Activated naive CD8-positive, alpha-beta T cell treated with anti-CD3 and anti-CD28 coated beads for 36 hours (primary cell): ENCODE results near the gene CMTM3. TPM values are rescaled to one million over a fixed set of nuclear protein-coding genes. Genes with fewer than 3 reads are reported as not detected.
"Not testable (repeated sequence)": the region's sequence is repeated elsewhere in the genome, so short reads cannot be mapped to it uniquely, and the experiment has no call there.

ENCODE experiments used
- DNase-seq: peaks from one replicate; pipeline ENCODE4 v3.0.0; 2021
- H3K27ac Mint-ChIP-seq: one replicate; pipeline ENCODE4 v1.8.0; 2022; ENCODE audit warnings: mild to moderate bottlenecking, moderate library complexity, mixed read lengths
- H3K27me3 Mint-ChIP-seq: one replicate; pipeline ENCODE4 v1.8.0; 2022; ENCODE audit warnings: mild to moderate bottlenecking, mixed read lengths
- H3K36me3 Mint-ChIP-seq: one replicate; pipeline ENCODE4 v1.8.0; 2021; ENCODE audit warnings: mild to moderate bottlenecking, mixed read lengths
- H3K4me1 Mint-ChIP-seq: one replicate; pipeline ENCODE4 v1.8.0; 2021; ENCODE audit warnings: mixed read lengths
- H3K4me3 Mint-ChIP-seq: one replicate; pipeline ENCODE4 v1.8.0; 2022; ENCODE audit warnings: mild to moderate bottlenecking, moderate library complexity, mixed read lengths
- H3K9me3 Mint-ChIP-seq: one replicate; pipeline ENCODE4 v1.8.0; 2022; ENCODE audit warnings: mixed read lengths
- total RNA-seq, 2 experiments: library from RNA; stranded (reverse); gene quantifications; one replicate each; pipeline ENCODE4 v1.2.3, GENCODE V29; 2021

The CMTM3 gene, protein sequence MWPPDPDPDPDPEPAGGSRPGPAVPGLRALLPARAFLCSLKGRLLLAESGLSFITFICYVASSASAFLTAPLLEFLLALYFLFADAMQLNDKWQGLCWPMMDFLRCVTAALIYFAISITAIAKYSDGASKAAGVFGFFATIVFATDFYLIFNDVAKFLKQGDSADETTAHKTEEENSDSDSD
- total RNA-seq: 10 to 100 TPM; 55.1 to 60.5 TPM

DNA sequence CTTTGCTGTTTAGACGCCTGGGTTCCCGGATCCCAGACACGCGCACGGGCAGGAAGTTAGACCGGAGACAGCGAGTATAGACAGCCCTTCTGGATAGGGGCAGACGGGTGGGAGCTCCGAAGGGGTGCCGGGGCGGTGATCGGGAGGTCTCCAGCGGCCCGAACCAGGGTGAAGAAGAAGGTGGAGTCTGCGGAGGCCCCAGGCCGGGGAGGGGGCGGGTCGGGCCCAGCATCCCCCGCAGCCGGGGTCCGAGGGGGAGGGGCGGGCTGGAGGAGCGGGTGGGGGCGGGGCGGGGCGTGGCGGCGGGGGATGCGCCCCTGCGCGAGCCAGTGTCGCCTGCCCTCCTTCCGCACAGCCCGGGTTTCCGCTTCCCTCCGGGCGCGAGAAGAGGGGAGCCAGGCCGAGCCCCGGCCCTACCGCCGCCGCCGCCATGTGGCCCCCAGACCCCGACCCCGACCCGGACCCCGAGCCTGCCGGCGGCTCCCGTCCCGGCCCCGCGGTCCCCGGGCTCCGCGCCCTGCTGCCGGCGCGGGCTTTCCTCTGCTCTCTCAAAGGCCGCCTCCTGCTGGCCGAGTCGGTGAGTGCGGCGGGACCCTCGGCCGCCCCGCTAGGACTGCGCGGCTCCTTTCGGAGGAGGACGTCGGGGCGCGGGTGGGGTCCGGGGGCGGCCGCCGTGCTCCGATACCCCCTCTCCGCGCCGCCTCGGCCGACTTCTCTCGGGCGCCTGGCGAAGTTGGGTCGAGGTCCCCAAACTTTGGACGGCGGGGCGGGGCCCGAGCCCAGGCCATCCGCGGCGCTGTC lies at the start of gene CMTM3:
CMTM3 (plus strand) TSS at position 329 of the 801 bp plus-strand sequence; CDS start at position 431, 102 bp downstream.
- H3K9me3 Mint-ChIP-seq: peaks cover 6% of the 10 kb centered on the region
- peak; percentile 82 for DNase-seq
- H3K36me3 Mint-ChIP-seq: peaks cover 7% of the 10 kb centered on the region
- no peaks in the 10 kb centered on the region for H3K27me3 Mint-ChIP-seq
- peak within 1 kb of the TSS; percentile 86 for H3K4me3 Mint-ChIP-seq
- H3K27ac Mint-ChIP-seq: peak within 1 kb of the TSS; percentile 88
- H3K4me1 Mint-ChIP-seq: peaks cover 39% of the 10 kb centered on the region

DNA sequence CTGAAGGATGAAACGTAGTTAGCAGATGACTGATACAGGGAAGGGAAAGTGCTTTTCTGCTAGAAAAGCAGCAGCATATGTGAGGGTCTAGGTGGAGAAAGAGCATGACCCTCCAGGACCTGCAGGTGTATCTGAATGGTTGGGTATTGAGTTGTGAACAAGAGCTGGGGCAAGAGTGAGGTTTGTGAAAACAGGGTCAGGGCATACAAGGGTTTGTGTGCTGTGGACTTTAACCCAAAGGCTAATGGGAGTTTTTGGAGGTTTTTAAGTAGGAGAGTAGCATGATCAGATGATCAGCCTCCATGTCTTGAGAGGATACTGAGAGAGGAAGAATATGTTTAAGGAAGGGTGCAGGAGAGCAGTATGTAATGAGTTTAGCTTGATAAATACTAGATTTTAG lies 44.4 kb upstream of the CMTM3 start:
- Mint-ChIP-seq H3K4me1 (peaks cover 58% of the 10 kb centered on the region), H3K27me3 (no peaks in the 10 kb centered on the region), H3K9me3 (no peaks in the 10 kb centered on the region), H3K27ac (no peak overlapping the region), H3K36me3 (peaks cover 32% of the 10 kb centered on the region), H3K4me3 (no peak overlapping the region)
- no peak for DNase-seq

DNA sequence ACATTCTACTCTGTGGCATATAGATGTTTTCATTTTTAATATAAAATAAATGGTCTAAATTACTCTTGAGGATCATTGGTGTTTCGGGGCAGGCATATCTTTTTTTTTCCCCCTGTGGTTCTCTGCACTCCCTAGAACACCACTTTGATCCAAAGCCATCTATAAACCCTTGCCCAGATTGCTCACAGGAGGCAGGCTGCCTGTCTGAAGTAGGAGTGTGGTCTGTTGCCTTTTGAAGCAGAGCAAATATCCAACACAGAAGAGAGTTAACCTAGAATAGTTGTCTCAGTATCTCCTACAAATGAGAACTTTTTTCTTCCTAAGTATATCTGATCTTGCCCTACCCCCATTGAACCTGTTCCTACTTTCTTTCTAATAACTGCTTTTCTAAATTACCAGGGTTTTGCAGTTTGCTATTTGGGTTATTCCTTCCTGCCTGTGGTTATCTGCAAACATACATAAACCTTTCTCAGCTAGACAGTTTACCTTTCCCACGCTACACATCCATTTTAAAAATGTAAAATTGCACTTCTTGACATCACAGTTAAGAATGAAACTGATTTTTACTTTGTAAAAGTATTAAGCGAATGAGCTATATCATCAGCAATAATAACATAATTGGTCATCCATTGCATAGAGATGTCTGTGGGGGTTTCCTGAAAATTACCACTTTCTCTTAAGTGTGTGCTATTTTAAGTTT lies 43.0 kb upstream of the CMTM3 start:
- Mint-ChIP-seq H3K36me3 (peaks cover 31% of the 10 kb centered on the region), H3K4me1 (peaks cover 46% of the 10 kb centered on the region), H3K9me3 (no peaks in the 10 kb centered on the region), H3K4me3 (no peak overlapping the region), H3K27ac (no peak overlapping the region), H3K27me3 (no peaks in the 10 kb centered on the region)
- no peak for DNase-seq

DNA sequence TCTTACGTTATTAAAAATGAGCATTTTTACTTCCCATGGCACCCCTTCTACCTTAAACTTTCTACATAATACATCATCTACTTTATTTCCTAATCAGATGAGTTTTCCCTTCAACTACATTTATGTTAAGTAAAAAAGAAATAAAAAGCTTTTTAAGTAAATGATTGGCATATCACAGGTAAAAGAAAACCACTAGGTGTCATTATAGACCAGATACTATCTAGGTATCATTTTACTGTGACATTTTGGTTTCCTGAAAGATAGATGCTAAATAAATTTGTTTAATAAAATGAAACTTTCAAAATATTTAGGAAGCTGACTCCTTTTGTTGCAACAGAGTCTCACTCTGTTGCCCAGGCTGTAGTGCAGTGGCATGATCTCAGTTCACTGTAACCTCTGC lies 42.1 kb upstream of the CMTM3 start:
- Mint-ChIP-seq H3K4me3 (no peak overlapping the region), H3K9me3 (no peaks in the 10 kb centered on the region), H3K4me1 (peaks cover 48% of the 10 kb centered on the region), H3K36me3 (peaks cover 38% of the 10 kb centered on the region), H3K27ac (no peak overlapping the region), H3K27me3 (no peaks in the 10 kb centered on the region)
- no peak for DNase-seq

DNA sequence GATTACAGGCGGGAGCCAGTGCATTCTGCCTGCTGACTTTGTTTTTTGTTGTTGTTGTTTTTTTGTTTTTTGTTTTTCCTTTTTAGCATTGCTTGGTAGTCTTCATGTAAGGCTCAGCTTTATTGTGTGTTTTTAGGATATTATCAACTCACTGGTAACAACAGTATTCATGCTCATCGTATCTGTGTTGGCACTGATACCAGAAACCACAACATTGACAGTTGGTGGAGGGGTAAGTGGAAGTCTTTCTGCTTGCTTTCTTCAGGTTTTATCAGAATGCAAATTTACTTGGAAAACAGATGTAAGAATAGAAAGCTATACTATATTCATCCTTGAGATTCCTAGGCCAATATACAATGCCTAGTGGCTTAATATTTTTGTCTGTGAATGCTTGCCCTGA lies 41.5 kb upstream of the CMTM3 start:
- DNase-seq: no peak
- no peaks in the 10 kb centered on the region for H3K27me3 Mint-ChIP-seq
- peaks cover 50% of the 10 kb centered on the region for H3K4me1 Mint-ChIP-seq
- H3K4me3 Mint-ChIP-seq: no peak overlapping the region
- H3K27ac Mint-ChIP-seq: no peak overlapping the region
- no peaks in the 10 kb centered on the region for H3K9me3 Mint-ChIP-seq
- peaks cover 41% of the 10 kb centered on the region for H3K36me3 Mint-ChIP-seq

DNA sequence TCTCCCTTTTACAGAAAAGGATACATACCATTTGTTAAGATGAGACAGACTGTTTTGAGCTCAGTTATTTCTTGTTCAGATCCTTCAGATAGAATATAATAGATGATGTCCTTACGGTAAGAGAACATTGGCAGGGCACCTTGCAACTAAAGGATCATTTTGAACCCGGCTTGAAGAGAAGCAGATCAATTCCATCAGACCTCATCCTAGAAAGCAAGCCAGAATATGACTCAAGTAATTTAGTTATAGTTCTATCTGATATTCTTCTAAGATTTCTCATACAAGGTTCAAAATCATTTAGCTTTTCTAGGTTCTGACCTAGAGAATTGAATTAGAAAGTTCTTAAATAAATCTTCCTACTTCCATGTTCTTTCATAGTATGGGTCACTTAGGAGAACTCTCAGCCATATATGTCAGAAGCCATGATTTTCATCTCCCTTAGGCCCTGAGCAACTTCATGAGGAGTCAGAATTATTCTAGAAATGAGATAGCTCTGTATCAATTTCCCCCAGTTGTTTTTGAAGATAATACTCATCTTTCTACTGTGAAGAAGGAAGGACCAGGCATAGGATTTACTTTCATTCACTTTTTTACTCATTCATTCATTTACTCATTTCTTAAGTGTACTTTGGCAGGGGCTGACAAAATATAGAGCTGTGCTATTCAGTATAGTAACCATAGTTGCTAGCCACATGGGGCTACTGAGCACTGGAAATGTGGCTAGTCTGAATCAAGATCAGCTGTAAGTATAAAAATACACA lies 40.8 kb upstream of the CMTM3 start:
- no peaks in the 10 kb centered on the region for H3K9me3 Mint-ChIP-seq
- peaks cover 44% of the 10 kb centered on the region for H3K4me1 Mint-ChIP-seq
- DNase-seq: no peak
- H3K27ac Mint-ChIP-seq: peak overlapping the region; percentile 12
- no peaks in the 10 kb centered on the region for H3K27me3 Mint-ChIP-seq
- peaks cover 39% of the 10 kb centered on the region for H3K36me3 Mint-ChIP-seq
- no peak overlapping the region for H3K4me3 Mint-ChIP-seq

DNA sequence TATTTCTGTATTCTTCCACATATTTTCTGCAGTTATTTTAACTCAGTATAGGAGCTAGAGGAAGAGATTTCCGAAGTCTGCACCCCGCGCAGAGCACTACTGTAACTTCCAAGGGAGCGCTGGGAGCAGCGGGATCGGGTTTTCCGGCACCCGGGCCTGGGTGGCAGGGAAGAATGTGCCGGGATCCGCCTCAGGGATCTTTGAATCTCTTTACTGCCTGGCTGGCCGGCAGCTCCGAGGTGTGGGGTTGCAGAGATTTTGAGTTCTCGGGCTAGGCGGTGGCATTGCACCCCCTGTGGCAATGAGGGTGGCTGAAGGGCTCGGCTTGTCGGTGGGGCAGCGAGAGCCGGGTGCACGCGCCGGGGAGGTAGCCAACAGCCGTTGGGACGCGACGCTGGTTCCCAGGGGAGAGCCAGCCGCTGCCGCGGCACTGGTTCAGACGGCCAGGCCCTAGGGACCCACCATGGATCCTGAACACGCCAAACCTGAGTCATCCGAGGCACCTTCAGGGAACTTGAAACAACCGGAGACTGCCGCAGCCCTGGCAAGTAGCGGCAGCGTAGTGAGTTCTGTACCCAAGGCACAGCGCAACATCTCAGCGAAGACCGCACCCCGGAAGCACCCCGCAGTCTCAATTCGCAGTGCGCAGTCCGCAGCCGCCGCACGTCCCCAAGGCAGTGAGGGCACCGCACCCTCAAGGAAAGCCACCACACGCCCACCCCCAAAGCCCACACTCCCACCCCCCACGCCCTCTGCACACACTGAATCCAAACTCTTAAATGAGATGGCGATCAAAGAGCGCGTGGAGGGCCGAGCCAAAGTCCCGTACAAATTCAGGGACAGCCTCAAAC lies 38.2 kb upstream of the CMTM3 start, which contains the start of gene CMTM1:
CMTM1 (plus strand) TSS at position 389 of the 851 bp plus-strand sequence; CDS start at position 464, 75 bp downstream.
- no peaks in the 10 kb centered on the region for H3K27me3 Mint-ChIP-seq
- no peak within 1 kb of the TSS for H3K27ac Mint-ChIP-seq
- peaks cover 33% of the 10 kb centered on the region for H3K4me1 Mint-ChIP-seq
- no peak within 1 kb of the TSS for H3K4me3 Mint-ChIP-seq
- H3K36me3 Mint-ChIP-seq: peaks cover 35% of the 10 kb centered on the region
- no peaks in the 10 kb centered on the region for H3K9me3 Mint-ChIP-seq
- no peak for DNase-seq

DNA sequence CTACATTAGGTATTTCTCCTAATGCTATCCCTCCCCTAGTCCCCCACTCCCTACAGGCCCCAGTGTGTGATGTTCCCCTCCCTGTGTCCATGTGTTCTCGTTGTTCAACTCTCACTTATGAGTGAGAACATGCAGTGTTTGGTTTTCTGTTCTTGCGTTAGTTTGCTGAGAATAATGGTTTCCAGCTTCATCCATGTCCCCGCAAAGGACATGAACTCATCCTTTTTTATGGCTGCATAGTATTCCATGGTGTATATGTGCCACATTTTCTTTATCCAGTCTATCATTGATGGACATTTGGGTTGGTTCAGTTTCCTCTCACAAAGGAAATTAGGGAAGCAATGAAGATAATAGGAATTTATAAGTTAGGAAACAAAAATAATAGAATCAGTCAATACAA lies 37.2 kb upstream of the CMTM3 start:
- H3K27me3 Mint-ChIP-seq, H3K27ac Mint-ChIP-seq, DNase-seq, H3K4me3 Mint-ChIP-seq, H3K9me3 Mint-ChIP-seq: not testable (repeated sequence)
- peaks cover 27% of the 10 kb centered on the region for H3K4me1 Mint-ChIP-seq
- H3K36me3 Mint-ChIP-seq: peaks cover 34% of the 10 kb centered on the region

DNA sequence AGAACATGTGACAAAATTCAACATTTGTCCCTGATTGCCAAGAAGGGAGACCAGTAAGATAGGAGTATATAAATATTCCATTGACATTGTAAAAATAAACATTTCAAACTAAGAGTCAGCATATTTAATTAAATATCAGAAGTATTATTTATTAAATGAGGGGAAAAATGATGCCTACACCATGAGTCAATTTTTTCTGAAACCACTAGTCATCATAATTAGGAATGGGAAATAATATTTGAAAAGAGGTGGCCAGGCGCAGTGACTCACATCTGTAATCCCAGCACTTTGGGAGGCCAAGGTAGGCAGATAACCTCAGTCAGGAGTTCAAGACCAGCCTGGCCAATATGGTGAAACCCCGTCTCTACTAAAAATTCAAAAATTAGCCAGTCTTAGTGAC lies 36.1 kb upstream of the CMTM3 start:
- DNase-seq: no peak
- no peak overlapping the region for H3K4me3 Mint-ChIP-seq
- H3K9me3 Mint-ChIP-seq: no peaks in the 10 kb centered on the region
- no peak overlapping the region for H3K27ac Mint-ChIP-seq
- peaks cover 20% of the 10 kb centered on the region for H3K4me1 Mint-ChIP-seq
- H3K27me3 Mint-ChIP-seq: no peaks in the 10 kb centered on the region
- peaks cover 32% of the 10 kb centered on the region for H3K36me3 Mint-ChIP-seq

DNA sequence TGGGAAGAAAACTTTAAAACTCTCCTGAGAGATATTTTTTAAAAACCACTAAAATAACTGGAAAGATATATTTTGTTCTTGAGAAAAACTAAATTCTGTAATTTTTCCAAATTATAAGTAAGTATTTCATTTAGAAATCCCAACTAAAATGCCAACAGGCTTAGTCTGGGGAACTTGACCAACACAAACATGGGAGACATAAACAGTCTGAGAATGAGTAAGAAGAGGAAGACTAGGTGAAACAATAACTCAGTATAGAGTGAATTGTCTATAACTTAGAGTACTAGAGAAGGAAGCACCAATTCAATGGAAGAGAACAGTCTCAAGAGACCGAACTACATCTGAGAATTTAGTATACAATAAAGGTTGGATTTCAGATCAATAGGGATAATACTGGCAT lies 35.4 kb upstream of the CMTM3 start:
- Mint-ChIP-seq H3K4me1 (peaks cover 13% of the 10 kb centered on the region), H3K4me3 (no peak overlapping the region), H3K36me3 (peaks cover 27% of the 10 kb centered on the region), H3K9me3 (no peaks in the 10 kb centered on the region), H3K27me3 (no peaks in the 10 kb centered on the region), H3K27ac (no peak overlapping the region)
- no peak for DNase-seq

DNA sequence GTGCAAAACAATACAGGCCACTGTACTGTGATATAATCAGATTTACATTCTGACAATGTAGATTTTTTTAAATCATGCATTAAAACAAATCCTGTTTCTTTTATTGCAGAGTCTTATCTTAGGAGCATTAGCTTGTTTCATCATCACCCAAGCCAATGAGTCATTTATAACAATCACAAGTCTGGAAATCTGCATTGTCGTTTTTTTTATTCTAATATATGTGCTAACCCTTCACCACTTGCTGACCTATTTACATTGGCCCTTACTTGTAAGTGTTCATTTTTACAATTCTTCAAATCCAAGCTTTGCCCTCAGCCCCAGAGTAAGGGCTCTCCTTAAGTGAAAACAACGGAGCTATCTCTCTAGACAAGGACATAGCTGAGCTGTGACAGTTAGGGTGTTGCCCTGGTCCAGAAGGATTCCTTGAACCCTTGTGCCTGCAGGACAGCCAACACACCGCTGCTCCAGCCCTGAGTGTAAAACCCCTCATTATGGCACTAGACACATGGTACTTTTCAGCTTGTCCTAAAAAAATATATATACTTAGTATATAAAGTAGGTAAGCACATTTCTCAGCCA lies 34.6 kb upstream of the CMTM3 start:
- H3K27me3 Mint-ChIP-seq: no peaks in the 10 kb centered on the region
- no peak for DNase-seq
- H3K27ac Mint-ChIP-seq: no peak overlapping the region
- no peak overlapping the region for H3K4me3 Mint-ChIP-seq
- H3K36me3 Mint-ChIP-seq: peaks cover 23% of the 10 kb centered on the region
- peaks cover 11% of the 10 kb centered on the region for H3K4me1 Mint-ChIP-seq
- no peaks in the 10 kb centered on the region for H3K9me3 Mint-ChIP-seq

DNA sequence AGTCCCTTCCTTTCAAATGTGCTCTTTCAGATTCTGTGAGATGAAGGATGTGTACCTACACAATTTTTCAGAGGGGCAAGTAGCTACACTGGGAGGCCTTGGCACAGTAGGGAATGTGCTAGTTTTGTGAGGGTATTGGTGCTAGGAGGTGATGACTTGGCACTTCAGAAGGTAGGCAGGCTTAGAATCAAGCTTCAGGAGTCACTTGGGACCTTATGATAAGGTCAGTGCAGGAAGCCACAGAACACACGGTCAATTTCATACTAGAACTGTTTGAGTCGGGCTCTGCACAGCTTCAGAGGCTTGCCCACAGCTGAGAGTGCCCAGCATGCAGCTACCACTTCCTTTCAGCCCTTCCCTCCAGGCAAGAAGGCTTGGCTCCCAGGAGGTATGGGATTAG lies 32.1 kb upstream of the CMTM3 start:
- Mint-ChIP-seq H3K9me3 (no peaks in the 10 kb centered on the region), H3K4me3 (no peak overlapping the region), H3K27me3 (peaks cover 2% of the 10 kb centered on the region), H3K4me1 (peaks cover 7% of the 10 kb centered on the region), H3K36me3 (peaks cover 6% of the 10 kb centered on the region), H3K27ac (no peak overlapping the region)
- DNase-seq: no peak

DNA sequence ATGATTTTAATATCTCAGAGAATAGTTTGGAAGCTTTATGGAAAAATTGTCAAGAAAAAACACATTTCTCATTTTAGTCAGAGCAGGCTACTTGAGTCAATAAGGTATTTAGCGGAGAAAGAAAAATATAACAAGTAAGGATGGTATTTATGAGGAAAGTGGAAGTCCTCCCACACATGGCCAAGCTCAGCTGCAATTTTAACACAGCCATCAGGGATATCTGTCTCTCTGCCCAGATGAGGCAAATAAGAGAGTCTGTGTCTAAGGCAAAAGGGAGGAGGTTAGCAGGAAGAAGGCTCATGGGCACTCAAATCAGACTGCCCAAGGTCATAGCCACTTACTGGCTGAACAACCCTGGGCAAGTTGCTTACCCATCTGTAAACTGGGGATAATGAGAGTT lies 30.4 kb upstream of the CMTM3 start:
- H3K36me3 Mint-ChIP-seq: no peaks in the 10 kb centered on the region
- no peak overlapping the region for H3K27ac Mint-ChIP-seq
- DNase-seq: no peak
- no peaks in the 10 kb centered on the region for H3K9me3 Mint-ChIP-seq
- peaks cover 5% of the 10 kb centered on the region for H3K4me1 Mint-ChIP-seq
- no peak overlapping the region for H3K4me3 Mint-ChIP-seq
- peaks cover 18% of the 10 kb centered on the region for H3K27me3 Mint-ChIP-seq

DNA sequence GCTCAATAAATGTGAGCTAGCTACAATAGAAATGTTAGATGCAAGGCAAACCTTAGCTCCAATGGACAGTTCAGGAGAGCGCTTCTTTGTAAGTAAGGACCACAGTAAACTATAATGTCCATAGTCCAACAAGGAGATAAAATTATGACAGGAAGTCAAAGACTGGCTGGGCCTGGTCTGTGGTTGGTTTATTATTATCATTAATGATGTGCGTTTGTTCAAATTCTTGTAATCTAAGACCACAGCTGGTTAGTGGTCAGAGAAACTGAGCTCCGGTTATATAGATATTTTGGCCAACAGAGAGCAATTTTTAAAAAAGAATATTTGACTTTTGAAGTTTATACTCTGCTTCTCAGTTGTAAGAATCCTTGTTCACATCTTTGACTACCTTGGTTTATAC lies 30.0 kb upstream of the CMTM3 start:
- Mint-ChIP-seq H3K4me1 (peaks cover 5% of the 10 kb centered on the region), H3K36me3 (no peaks in the 10 kb centered on the region), H3K4me3 (no peak overlapping the region), H3K27ac (no peak overlapping the region), H3K27me3 (peaks cover 22% of the 10 kb centered on the region), H3K9me3 (no peaks in the 10 kb centered on the region)
- DNase-seq: no peak
